GM18505 (cell line): ENCODE measurements around the gene CARD10.

Experiments
- ATAC-seq: cut with Tn5 transposase; IDR thresholded peaks from one replicate; pipeline ENCODE4 v1.9.1; 2021; ENCODE audit not compliant: unreplicated experiment
- POLR2A ChIP-seq: IDR thresholded peaks from 4 replicates; pipeline ENCODE4 v1.6.1; 2011; ENCODE audit warnings: borderline replicate concordance; ENCODE audit not compliant: insufficient read depth, insufficient read length; ENCODE audit errors: extremely low read depth

The CARD10 gene

GRCh38 chr22:37499789-37500540 is 19.2 kb downstream of the CARD10 start:
- no peak for TF ChIP-seq POLR2A
- no peak for ATAC-seq

GRCh38 chr22:37499027-37499707 is 20.0 kb downstream of the CARD10 start:
- no peak for ATAC-seq
- TF ChIP-seq POLR2A = no peak

DNA sequence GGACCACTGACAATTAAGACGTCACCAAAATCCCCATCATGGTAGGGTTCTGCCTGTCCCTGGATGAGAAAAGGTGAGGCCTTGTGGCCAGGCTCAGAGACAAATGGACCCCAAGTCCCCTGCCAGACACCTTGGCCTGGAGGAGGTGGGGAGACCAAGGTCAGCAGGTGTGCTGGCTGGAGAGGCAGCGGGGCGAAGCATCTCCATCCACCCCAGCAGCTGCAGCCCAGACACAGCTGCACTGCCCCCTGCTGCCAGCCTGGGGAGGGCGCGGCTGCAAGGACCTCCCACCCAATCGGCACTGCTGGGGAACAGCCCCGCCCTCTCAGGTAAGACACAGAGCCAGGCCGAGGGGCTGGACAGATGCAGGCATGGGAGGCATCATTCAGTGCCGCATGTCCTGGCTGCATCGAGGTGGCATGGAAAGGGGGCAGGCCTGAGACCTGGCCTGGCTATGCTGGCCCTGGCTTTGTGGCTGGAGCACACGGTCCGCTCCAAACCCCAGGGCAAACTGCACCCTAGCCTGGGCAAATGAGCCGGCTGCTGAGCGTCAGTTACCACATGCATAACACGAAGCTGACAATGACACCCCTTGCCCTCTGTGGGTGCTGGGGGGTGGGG is 20.8 kb downstream of the CARD10 start:
- TF ChIP-seq POLR2A = no peak
- ATAC-seq = no peak

GRCh38 chr22:37497062-37497599 is 22.1 kb downstream of the CARD10 start:
- ATAC-seq = no peak
- TF ChIP-seq POLR2A = no peak

GRCh38 chr22:37496651-37497050 is 22.6 kb downstream of the CARD10 start:
- no peak for TF ChIP-seq POLR2A
- ATAC-seq = no peak

- no peak for ATAC-seq
- no peak for TF ChIP-seq POLR2A
Measured at GRCh38 chr22:37493979-37494378, 25.2 kb downstream of the CARD10 start.

DNA sequence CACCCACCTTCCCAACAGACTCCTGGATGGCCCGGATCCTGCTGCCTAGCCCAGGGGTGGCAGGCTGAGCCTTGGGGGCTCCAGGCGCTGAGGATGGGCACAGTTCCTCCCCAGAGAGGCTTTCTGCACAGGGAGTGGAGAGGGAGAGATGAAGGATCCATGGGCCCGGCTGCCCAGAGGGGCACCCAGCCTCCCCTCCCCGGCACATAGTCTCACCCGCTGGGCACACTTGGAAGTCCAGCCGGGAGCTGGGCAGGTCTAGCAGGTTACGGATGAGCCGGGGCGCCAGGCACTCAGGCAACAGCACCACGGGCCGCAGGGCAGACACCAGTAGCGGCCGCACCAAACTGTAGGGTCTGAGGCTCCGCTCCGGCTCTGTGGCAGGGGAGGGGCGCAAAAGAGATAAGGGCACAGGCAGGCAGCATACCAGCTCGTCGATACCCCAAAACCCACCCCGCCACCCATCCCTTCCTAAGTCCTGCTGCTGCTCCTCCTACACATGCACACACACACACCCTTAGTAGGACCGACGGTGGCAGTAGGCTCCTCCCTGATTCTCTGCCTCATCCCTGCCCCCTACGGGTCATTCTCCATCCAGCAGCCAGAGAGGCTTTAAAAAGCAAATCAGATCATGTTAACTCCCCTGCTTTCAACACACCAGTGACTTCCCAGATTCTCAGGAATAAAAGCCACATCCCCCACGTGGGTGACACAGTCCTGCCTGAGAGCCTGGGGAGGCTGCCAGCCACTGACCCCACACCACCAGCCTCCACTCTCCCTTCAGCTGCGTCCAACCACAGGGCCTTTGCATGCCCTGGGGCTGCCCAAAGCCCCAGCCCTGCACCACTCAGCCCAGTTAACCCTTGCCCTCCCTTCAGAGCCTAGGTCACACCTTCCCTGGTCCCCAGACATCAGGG is 26.5 kb downstream of the CARD10 start:
- no peak for ATAC-seq
- no peak for TF ChIP-seq POLR2A

DNA sequence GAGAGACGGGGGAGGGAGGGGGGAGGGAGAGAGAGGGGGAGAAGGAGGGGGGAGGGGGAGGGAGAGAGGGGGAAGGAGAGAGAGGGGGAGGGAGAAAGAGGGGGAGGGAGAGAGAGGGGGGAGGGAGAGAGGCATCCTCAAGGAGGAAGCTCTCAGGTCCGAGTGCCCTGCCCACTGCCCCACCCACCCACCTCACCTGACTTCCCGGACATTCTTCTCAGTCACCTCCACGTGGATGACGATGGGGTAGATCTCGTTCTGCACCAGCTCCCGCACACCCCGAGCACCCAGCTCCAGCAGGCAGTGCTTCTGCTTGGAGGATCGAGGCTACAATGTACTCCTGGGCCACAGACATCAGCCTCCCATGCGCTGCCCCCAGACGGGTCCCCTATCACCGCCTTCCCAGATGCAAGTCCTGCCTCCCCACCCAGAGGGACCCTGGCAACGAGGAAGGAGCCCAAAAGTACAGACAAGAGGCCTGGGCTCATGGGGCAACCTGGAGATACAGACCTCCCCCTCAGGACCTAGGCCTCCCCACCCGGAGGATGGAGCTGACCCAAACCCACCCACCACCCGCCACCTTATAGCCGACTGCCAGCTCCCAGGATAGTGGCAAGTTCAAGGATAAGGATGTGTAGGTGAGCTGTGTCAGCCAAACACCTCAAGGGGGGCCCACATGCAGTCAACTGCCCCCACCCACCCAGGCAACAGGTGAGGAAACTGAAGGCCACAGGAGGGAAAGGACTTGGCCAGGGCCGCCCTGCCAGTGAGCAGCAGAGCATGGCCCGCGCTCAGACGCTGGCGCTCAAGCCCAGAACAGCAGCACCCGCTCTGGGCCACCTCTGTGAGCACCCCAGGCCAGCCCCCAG is 27.4 kb downstream of the CARD10 start:
- ATAC-seq = no peak
- no peak for TF ChIP-seq POLR2A

- ATAC-seq = no peak
- no peak for TF ChIP-seq POLR2A
Measured at GRCh38 chr22:37491106-37491505, 28.1 kb downstream of the CARD10 start.

DNA sequence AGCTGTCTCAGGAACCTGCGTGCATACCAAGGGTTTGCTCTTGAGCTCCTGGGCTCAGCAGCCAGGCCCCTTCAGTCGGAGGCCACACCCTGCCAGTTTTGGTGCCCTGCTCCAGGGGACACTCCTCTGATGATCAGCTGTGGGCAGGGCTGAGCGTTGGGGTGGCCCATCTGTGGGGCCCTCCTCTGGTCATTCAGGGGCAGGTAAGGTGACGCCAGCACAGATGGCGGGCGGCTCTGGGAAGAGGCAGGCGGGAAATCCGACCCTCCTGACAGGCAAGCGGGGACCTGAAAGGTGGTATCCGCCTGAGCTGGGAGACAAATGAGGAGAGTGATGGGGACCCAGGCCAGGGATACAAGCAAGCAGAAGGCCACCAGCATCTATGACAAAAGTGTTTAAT is 29.2 kb downstream of the CARD10 start:
- ATAC-seq = no peak
- no peak for TF ChIP-seq POLR2A

- TF ChIP-seq POLR2A = no peak
Measured at GRCh38 chr22:37488337-37489135, 30.7 kb downstream of the CARD10 start.

GRCh38 chr22:37487571-37487970 is 31.6 kb downstream of the CARD10 start:
- no peak for ATAC-seq
- TF ChIP-seq POLR2A = no peak

More at GRCh38 chr22:37488337-37489135, 30.7 kb downstream of the CARD10 start:
- no peak for ATAC-seq

- ATAC-seq = no peak
- TF ChIP-seq POLR2A = no peak
Measured at GRCh38 chr22:37487129-37487528, 32.1 kb downstream of the CARD10 start.
